Right cardiac atrium (tissue), 5 donors: ENCODE results near the gene VWA1. TPM values are rescaled to one million over a fixed set of nuclear protein-coding genes. Genes with fewer than 3 reads are reported as not detected.

Experiments used
- ATAC-seq, 2 donors: fragments of 200-7000 bp; cut with Tn5 transposase; one replicate each; pipeline versions ENCODE4 v1.8.0 to v1.9.1; 2020; ENCODE audit warnings: moderate library complexity in 2 of 2, mild to moderate bottlenecking in 1 of 2
- DNase-seq, 3 donors: peaks; one replicate each; pipeline ENCODE4 v3.0.0-alpha.2; 2020
- H3K27ac ChIP-seq: one replicate; pipeline ENCODE4 v1.5.1; 2013; ENCODE audit warnings: mild to moderate bottlenecking, low read length, control low read depth, moderate library complexity
- H3K27me3 ChIP-seq: one replicate; pipeline ENCODE4 v1.6.1; 2013; ENCODE audit not compliant: control insufficient read depth, insufficient read depth
- H3K4me1 ChIP-seq: one replicate; pipeline ENCODE4 v1.6.1; 2013; ENCODE audit warnings: low read length; ENCODE audit not compliant: control insufficient read depth, insufficient read depth
- H3K4me3 ChIP-seq: one replicate; pipeline ENCODE4 v1.5.1; 2013; ENCODE audit warnings: low read length, control low read depth
- H3K9me3 ChIP-seq: one replicate; pipeline ENCODE4 v1.6.1; 2013; ENCODE audit warnings: low read length; ENCODE audit not compliant: control insufficient read depth
- WGBS: extraction: QIAGEN DNeasy Blood & Tissue Kit; methylation state at CpG from one replicate; pipeline ENCODE4 v1.1.7; 2013; 5-methylcytosine and 5-hydroxymethylcytosine counted together
- intact Hi-C, 4 donors: fragments of 100-400 bp; cut with DNase I; formaldehyde crosslinking; loops; one replicate each; pipeline versions ENCODE4 v1.11.0 to v1.14.0; 2022 to 2023
- polyA plus RNA-seq: library from polyadenylated mRNA; stranded (reverse); fragments of 200-250 nt; gene quantifications from one replicate; pipeline ENCODE4 v1.2.3, GENCODE V29; 2013
- total RNA-seq, 4 donors: library from RNA; stranded (reverse); fragmentation: NEBNext Ultra II Directional; extraction: Animal tissue kit (Norgen Biotek cat#: 25700); gene quantifications; one replicate each; pipeline ENCODE4 v1.2.1, GENCODE V29; 2021
- donor health status: healthy with polysubstance abuse.
- donor health status: DM: no; HTN: yes; CAD: no.
- donor health status: DM: no; HTN: no; CAD: no.
- donor health status: DM: no; HTN: yes; CAD: no; lungs with severe emphysema.
- donor health status: DM: yes; HTN: yes; CAD: no.

Gene VWA1
- total and polyA plus RNA-seq, 5 donors = 17.3 to 38.6 (median 25.1) TPM

GRCh38 chr1:1431845-1432273, 3.6 kb upstream of the VWA1 start:
- Histone ChIP-seq H3K9me3 (no peaks in the 10 kb centered on the region), H3K4me3 (no peak overlapping the region), H3K27me3 (no peaks in the 10 kb centered on the region), H3K4me1 (peaks cover 6% of the 10 kb centered on the region), H3K27ac (peak overlapping the region; percentile 48)
- ATAC-seq (peak; percentile 32 to 42), DNase-seq (peak; percentile 89 to 92 (median 91))
- 32% methylated on average over 5 of the region's 5 CpGs for whole genome bisulfite sequencing
- intact Hi-C loops = no loop called here

- intact Hi-C loops = no loop called here
- ATAC-seq = no peak
- no peak overlapping the region for H3K4me3 ChIP-seq
- peak; percentile 48 to 76 (median 75) for DNase-seq
- H3K9me3 ChIP-seq = no peaks in the 10 kb centered on the region
- no peaks in the 10 kb centered on the region for H3K27me3 ChIP-seq
- 53% methylated on average over 28 of the region's 28 CpGs for WGBS
- peaks cover 6% of the 10 kb centered on the region for H3K4me1 ChIP-seq
- H3K27ac ChIP-seq = peak overlapping the region; percentile 48
Observed at GRCh38 chr1:1432274-1432950, 3.1 kb upstream of the VWA1 start.

DNA sequence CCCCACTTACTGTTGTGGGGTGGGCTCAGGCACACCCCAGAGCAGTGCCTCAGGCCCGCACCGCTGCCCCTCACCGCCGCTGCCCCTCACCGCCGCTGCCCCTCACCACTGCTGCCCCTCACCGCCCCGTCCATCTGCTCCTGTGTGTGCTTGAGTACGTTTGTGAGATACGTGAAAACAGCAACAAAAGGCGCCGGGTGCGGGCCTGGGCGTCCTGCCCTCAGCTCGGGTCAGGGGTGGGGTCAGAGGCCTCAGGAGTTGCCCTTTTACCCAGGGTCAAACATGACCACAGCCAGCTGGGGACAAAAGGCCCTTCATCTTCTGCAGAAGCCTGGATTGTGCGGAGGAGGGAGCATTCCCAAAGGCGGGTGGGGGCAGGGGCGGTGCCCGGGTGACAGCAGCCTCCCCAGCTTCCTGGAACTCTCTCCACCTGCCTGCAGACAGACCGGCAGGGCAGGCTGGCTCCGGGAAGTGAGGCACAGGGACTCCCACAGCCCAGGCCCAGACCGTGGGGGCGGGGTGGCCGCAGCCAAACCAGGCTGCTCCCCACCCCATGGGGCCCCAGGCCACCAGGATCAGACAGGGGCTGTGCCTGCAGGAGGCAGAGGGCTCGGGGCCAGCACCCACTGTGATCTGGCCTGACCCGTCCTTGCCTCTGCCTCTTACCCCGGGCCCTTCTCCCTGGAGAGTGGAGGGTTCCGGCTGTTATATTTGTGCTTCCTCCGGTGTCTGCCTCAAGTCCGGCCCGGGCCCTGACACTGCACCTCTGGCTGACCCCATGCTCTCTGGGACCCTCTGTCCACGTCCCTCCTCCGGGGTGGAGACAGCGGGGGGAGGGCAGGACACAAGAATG, 2.3 kb upstream of the VWA1 start:
- Histone ChIP-seq H3K4me3 (no peak overlapping the region), H3K27me3 (no peaks in the 10 kb centered on the region), H3K4me1 (peaks cover 6% of the 10 kb centered on the region), H3K27ac (peak overlapping the region; percentile 87), H3K9me3 (no peaks in the 10 kb centered on the region)
- DNase-seq = peak; percentile 85 to 89 (median 89)
- ATAC-seq = peak; percentile 31 to 66
- intact Hi-C loops = no loop called here
- 41% methylated on average over 34 of the region's 34 CpGs for whole genome bisulfite sequencing

DNA sequence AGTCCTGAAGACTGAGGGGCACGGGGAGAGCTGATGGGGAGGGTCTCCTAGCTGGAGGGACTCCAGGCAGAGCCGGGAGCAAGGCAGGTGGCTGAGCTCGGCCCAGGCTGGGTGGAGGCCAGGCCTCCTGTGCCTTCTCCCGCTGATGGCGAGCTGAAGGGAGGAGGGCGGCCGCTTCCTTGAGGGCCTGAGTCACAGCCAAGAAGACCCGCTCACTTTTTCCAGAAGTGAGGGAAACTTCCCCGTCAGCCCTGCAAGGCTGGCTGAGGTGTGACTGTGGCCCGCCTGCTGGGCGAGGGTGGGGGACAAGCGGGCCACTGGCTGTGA, 1.7 kb upstream of the VWA1 start:
- H3K4me3 ChIP-seq = no peak overlapping the region
- intact Hi-C loops = no loop called here

DNA sequence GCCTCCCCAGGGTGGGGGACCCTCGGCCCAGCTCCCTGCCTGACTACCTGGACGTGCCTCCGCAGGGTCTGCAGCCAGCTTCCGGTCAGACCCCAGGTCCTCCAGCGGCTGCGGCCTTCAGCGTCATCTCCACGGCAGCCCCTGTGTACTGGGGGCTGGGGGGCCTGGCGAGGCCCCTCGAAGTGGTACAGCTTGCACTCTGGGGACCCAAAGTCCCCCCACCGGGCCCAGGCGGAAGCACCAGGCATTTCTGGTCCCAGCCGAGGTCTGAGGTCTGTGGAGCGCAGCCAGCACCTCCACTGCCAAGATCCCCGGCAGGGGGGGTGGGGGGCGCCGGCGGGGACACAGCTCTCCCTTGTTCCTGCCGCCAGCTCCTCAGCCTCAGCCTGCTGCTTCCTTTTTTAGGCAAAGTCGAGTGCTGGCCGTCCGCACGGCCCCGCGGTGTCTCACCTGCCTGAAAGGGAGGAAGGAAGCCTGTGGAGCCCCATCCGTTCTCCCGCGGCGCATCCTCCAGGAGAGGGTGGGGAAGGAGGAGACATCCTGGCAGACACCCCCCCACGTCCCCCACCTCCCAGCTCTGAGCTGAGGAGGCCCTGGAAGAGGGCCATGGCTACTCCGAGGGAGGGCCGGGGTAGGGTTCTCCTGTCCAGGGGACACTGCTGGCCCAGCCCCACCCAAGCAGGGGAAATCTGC, 1.2 kb upstream of the VWA1 start:
- DNase-seq (peak; percentile 76 to 91 (median 90)), ATAC-seq (peak; percentile 13)
- intact Hi-C loops = no loop called here
- 12% methylated on average over 32 of the region's 32 CpGs for WGBS
- peak overlapping the region; percentile 87 for H3K27ac ChIP-seq
- H3K4me1 ChIP-seq = peaks cover 6% of the 10 kb centered on the region
- H3K9me3 ChIP-seq = no peaks in the 10 kb centered on the region
- H3K4me3 ChIP-seq = no peak overlapping the region
- no peaks in the 10 kb centered on the region for H3K27me3 ChIP-seq

More for the DNA sequence above, 1.7 kb upstream of the VWA1 start:
- Histone ChIP-seq H3K4me1 (peaks cover 6% of the 10 kb centered on the region), H3K27ac (peak overlapping the region; percentile 87), H3K27me3 (no peaks in the 10 kb centered on the region), H3K9me3 (no peaks in the 10 kb centered on the region)
- ATAC-seq (peak in 1 of 2 donors; percentile 60), DNase-seq (peak; percentile 76 to 80 (median 80))
- 26% methylated on average over 12 of the region's 12 CpGs for WGBS

- intact Hi-C loops = no loop called here
- no peak overlapping the region for H3K4me3 ChIP-seq
- 65% methylated on average over 4 of the region's 4 CpGs for WGBS
- peak overlapping the region; percentile 67 for H3K27ac ChIP-seq
- peaks cover 6% of the 10 kb centered on the region for H3K4me1 ChIP-seq
- H3K27me3 ChIP-seq = no peaks in the 10 kb centered on the region
- DNase-seq = no peak
- no peaks in the 10 kb centered on the region for H3K9me3 ChIP-seq
- ATAC-seq = no peak
Observed at GRCh38 chr1:1434824-1435105, 725 bp upstream of the VWA1 start.

- peak overlapping the region; percentile 51 for H3K4me3 ChIP-seq
- WGBS = 19% methylated on average over 40 of the region's 40 CpGs
- no peaks in the 10 kb centered on the region for H3K27me3 ChIP-seq
- intact Hi-C loops = no loop called here
- no peak for ATAC-seq
- peaks cover 4% of the 10 kb centered on the region for H3K4me1 ChIP-seq
- H3K27ac ChIP-seq = no peak overlapping the region
- peak in 2 of 3 donors; percentile 57 to 59 for DNase-seq
- no peaks in the 10 kb centered on the region for H3K9me3 ChIP-seq
Observed at GRCh38 chr1:1435911-1436629, 580 bp downstream of the VWA1 start.

- Histone ChIP-seq H3K4me1 (peaks cover 4% of the 10 kb centered on the region), H3K4me3 (no peak overlapping the region), H3K27ac (no peak overlapping the region), H3K9me3 (no peaks in the 10 kb centered on the region), H3K27me3 (no peaks in the 10 kb centered on the region)
- DNase-seq = no peak
- no peak for ATAC-seq
- WGBS = 76% methylated on average over 7 of the region's 7 CpGs
- intact Hi-C loops = no loop called here
Observed at GRCh38 chr1:1436630-1437032, 1.1 kb downstream of the VWA1 start.

DNA sequence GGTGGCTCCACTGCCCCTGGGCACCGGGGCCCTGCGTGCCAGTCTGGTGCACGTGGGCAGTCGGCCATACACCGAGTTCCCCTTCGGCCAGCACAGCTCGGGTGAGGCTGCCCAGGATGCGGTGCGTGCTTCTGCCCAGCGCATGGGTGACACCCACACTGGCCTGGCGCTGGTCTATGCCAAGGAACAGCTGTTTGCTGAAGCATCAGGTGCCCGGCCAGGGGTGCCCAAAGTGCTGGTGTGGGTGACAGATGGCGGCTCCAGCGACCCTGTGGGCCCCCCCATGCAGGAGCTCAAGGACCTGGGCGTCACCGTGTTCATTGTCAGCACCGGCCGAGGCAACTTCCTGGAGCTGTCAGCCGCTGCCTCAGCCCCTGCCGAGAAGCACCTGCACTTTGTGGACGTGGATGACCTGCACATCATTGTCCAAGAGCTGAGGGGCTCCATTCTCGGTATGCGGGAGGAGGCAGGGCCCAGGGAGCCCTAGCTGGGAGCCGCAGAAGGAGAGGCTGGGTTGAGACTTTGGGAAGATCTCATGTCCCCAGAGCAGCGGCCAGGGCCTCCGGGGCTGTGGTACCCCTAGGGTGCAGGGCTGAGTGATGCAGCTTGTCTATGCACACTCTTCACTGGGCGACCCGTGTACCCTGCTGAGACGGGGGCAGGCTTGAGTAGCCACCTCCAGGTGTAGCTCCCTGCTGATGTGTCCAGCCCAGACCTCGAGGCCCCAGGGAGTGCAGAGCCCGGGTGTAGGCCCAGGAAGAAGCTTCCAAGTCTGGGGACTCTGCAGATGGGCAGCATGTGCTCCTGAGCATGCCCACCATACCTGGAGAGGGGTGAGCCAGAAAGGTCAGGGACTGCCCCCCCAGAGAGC, 1.8 kb downstream of the VWA1 start:
- Histone ChIP-seq H3K4me1 (peaks cover 3% of the 10 kb centered on the region), H3K4me3 (no peak overlapping the region), H3K27ac (no peak overlapping the region), H3K9me3 (no peaks in the 10 kb centered on the region), H3K27me3 (no peaks in the 10 kb centered on the region)
- intact Hi-C loops = no loop called here
- ATAC-seq (no peak), DNase-seq (peak in 2 of 3 donors; percentile 50 to 62)
- WGBS = 74% methylated on average over 31 of the region's 31 CpGs

DNA sequence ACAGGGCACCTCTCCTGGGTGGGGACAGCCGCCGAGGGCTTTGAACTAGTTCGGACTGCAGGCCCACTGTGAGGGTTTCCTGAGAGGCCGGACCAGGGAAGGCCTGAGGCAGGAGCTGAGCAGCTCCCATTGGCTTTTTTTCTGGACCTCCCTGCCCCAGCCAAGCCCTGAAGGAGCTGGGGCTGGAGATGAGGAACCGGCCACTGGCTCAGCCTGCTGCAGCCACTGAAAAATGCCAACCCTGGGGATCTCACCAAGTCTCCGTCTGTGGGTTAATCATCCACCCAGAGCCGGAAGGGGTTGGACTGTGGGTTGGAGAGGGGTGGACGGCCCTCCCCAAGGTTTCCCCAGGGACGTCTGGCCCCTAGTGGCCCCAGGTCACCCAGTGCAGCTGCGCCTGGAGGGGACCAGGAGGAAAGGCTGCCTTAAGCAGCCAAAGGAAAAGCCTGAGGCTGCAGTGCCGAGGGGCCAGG, 2.5 kb downstream of the VWA1 start:
- no peaks in the 10 kb centered on the region for H3K9me3 ChIP-seq
- ATAC-seq (no peak), DNase-seq (peak in 2 of 3 donors; percentile 32 to 59)
- no peaks in the 10 kb centered on the region for H3K4me1 ChIP-seq
- WGBS = 64% methylated on average over 11 of the region's 11 CpGs
- intact Hi-C loops = no loop called here
- H3K4me3 ChIP-seq = no peak overlapping the region
- H3K27ac ChIP-seq = no peak overlapping the region
- no peaks in the 10 kb centered on the region for H3K27me3 ChIP-seq
